ENCODE measurements around the gene GSE1.

The GSE1 gene

GRCh38 chr16:85706449-85707034 lies 93.4 kb downstream of the GSE1 start:
- Histone ChIP-seq H3K4me3 (ENCODE audit: control insufficient read depth in 1 of 7, extremely low read depth in 1 of 7, insufficient read depth in 4 of 7, low read depth in 2 of 7, low read length in 6 of 7) (no peak overlapping the region), H3K4me1 (ENCODE audit: control extremely low read depth in 1 of 4, control insufficient read depth in 4 of 4, insufficient read depth in 4 of 4, low read length in 3 of 4) (no peaks in the 10 kb centered on the region), H3K36me3 (ENCODE audit: control insufficient read depth in 4 of 4, insufficient read depth in 4 of 4, low read length in 3 of 4) (no peaks in the 10 kb centered on the region), H3K27ac (ENCODE audit: insufficient read depth in 1 of 2, low read depth in 1 of 2, low read length in 2 of 2, poor library complexity in 1 of 2, severe bottlenecking in 2 of 2) (no peak overlapping the region), H3K9me3 (ENCODE audit: control extremely low read depth in 1 of 5, control insufficient read depth in 4 of 5, insufficient read depth in 2 of 5, low read depth in 1 of 5, low read length in 4 of 5) (no peaks in the 10 kb centered on the region), H3K27me3 (replicated peaks in 2 of 5; ENCODE audit: control insufficient read depth in 4 of 5, insufficient read depth in 5 of 5, low read length in 4 of 5) (no peaks in the 10 kb centered on the region)
- DNase-seq = no peak
- CTCF ChIA-PET = no interaction called here
- WGBS (ENCODE audit: insufficient coverage) = 97% methylated on average over 8 of the region's 11 CpGs
- POLR2A ChIA-PET = no interaction called here

DNA sequence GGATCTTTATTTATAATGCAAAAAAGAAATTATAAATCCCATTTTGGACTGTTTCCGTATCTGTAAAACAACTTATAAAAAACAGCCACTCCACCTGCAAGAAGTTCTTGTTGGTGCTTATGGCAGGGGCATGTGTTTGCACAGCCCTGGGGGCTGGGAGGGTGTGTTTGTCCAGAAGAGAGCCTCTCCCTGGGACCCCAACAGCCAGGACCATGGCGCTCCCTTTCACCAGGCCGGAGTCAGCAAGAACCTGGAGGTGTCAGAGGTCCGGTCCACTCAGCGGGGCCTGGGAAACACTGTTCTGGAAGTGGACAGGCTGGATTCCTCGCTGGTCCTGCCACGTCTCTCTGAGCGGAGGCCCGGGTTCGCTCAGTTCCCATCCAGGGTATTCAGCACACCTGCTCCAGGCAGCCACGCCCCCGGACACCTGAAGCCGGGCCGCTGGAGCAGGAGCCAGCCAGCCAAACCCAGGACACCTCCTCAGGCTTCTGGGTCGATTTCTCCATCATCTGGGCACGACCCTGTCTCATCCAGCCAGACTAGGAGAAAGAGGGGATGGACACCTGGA lies 94.5 kb downstream of the GSE1 start:
- Histone ChIP-seq H3K9me3 (ENCODE audit: control extremely low read depth in 1 of 5, control insufficient read depth in 4 of 5, insufficient read depth in 2 of 5, low read depth in 1 of 5, low read length in 4 of 5) (peaks cover 0 to 7% (median 3%) of the 10 kb centered on the region in 5 experiments), H3K27me3 (replicated peaks in 2 of 5; ENCODE audit: control insufficient read depth in 4 of 5, insufficient read depth in 5 of 5, low read length in 4 of 5) (no peaks in the 10 kb centered on the region), H3K27ac (ENCODE audit: insufficient read depth in 1 of 2, low read depth in 1 of 2, low read length in 2 of 2, poor library complexity in 1 of 2, severe bottlenecking in 2 of 2) (no peak overlapping the region), H3K4me3 (ENCODE audit: control insufficient read depth in 1 of 7, extremely low read depth in 1 of 7, insufficient read depth in 4 of 7, low read depth in 2 of 7, low read length in 6 of 7) (no peak overlapping the region), H3K4me1 (ENCODE audit: control extremely low read depth in 1 of 4, control insufficient read depth in 4 of 4, insufficient read depth in 4 of 4, low read length in 3 of 4) (no peaks in the 10 kb centered on the region), H3K36me3 (ENCODE audit: control insufficient read depth in 4 of 4, insufficient read depth in 4 of 4, low read length in 3 of 4) (no peaks in the 10 kb centered on the region)
- 94% methylated on average over 11 of the region's 16 CpGs for WGBS (ENCODE audit: insufficient coverage)
- CTCF ChIA-PET = no interaction called here
- POLR2A ChIA-PET = no interaction called here
- DNase-seq = no peak

GRCh38 chr16:85708338-85708737 lies 95.2 kb downstream of the GSE1 start:
- ChIA-PET POLR2A (no interaction called here), CTCF (interaction anchor here (1.3 to 1.5 kb wide), 2 partner anchors 32 to 50 kb away, joined by 3 to 4 read pairs; no protein-coding TSS in a partner anchor)
- H3K4me3 ChIP-seq (ENCODE audit: control insufficient read depth in 1 of 7, extremely low read depth in 1 of 7, insufficient read depth in 4 of 7, low read depth in 2 of 7, low read length in 6 of 7) = no peak overlapping the region
- no peaks in the 10 kb centered on the region for H3K27me3 ChIP-seq (replicated peaks in 2 of 5; ENCODE audit: control insufficient read depth in 4 of 5, insufficient read depth in 5 of 5, low read length in 4 of 5)
- H3K36me3 ChIP-seq (ENCODE audit: control insufficient read depth in 4 of 4, insufficient read depth in 4 of 4, low read length in 3 of 4) = no peaks in the 10 kb centered on the region
- DNase-seq = no peak
- no peaks in the 10 kb centered on the region for H3K4me1 ChIP-seq (ENCODE audit: control extremely low read depth in 1 of 4, control insufficient read depth in 4 of 4, insufficient read depth in 4 of 4, low read length in 3 of 4)
- H3K9me3 ChIP-seq (ENCODE audit: control extremely low read depth in 1 of 5, control insufficient read depth in 4 of 5, insufficient read depth in 2 of 5, low read depth in 1 of 5, low read length in 4 of 5) = peaks cover 0 to 7% (median 3%) of the 10 kb centered on the region in 5 experiments
- no peak overlapping the region for H3K27ac ChIP-seq (ENCODE audit: insufficient read depth in 1 of 2, low read depth in 1 of 2, low read length in 2 of 2, poor library complexity in 1 of 2, severe bottlenecking in 2 of 2)
- WGBS (ENCODE audit: insufficient coverage) = 93% methylated on average over 5 of the region's 6 CpGs

DNA sequence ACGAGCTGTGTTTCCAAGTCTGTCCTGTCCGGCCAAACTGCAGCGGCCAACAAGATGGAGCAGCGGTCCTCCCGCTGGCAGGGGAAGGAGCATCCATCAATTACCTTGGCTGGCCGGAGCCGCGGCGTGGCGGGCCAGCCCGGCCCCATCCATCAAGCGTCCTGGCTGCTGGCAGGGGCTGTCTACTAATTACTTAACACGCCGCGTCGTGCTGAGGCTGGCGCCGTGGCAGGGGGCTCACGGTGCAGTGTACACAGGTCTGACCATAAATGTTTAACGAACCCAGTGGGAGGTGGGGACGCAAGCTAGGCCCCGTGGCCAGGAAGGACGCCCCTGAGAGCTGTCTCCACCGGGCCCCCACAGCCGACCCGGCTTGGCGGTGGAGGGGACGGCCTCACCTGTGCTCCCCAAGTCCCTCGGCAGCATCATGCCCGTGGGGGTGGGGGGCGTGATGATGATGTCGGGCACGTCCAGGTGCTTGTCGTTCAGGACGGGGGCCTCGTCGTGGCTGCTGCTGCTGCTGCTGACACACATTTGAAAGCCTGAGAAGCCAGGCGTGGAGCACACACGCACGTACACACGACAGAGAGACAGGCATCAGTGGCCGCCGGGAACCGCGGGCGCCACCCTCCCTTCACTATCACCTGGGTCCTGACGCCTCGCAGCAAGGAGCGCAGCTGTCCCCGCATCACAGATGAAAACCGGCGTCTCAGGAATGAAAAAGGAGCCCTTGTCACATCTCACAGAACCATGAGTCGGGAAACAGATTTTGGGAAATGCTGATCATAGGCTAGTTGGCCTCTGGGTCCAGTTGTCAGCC lies 96.9 kb downstream of the GSE1 start:
- POLR2A ChIA-PET = no interaction called here
- H3K4me1 ChIP-seq (ENCODE audit: control extremely low read depth in 1 of 4, control insufficient read depth in 4 of 4, insufficient read depth in 4 of 4, low read length in 3 of 4) = peaks cover 0 to under 1% (median 0%) of the 10 kb centered on the region in 4 experiments
- H3K9me3 ChIP-seq (ENCODE audit: control extremely low read depth in 1 of 5, control insufficient read depth in 4 of 5, insufficient read depth in 2 of 5, low read depth in 1 of 5, low read length in 4 of 5) = peaks cover 0 to 7% (median 3%) of the 10 kb centered on the region in 5 experiments
- CTCF ChIA-PET = interaction anchor here (1.4 to 1.5 kb wide), 2 partner anchors 27 to 34 kb away, joined by 4 read pairs; no protein-coding TSS in a partner anchor
- no peak overlapping the region for H3K4me3 ChIP-seq (ENCODE audit: control insufficient read depth in 1 of 7, extremely low read depth in 1 of 7, insufficient read depth in 4 of 7, low read depth in 2 of 7, low read length in 6 of 7)
- whole genome bisulfite sequencing (ENCODE audit: insufficient coverage) = 96% methylated on average over 46 of the region's 53 CpGs
- no peaks in the 10 kb centered on the region for H3K36me3 ChIP-seq (ENCODE audit: control insufficient read depth in 4 of 4, insufficient read depth in 4 of 4, low read length in 3 of 4)
- H3K27me3 ChIP-seq (replicated peaks in 2 of 5; ENCODE audit: control insufficient read depth in 4 of 5, insufficient read depth in 5 of 5, low read length in 4 of 5) = no peaks in the 10 kb centered on the region
- H3K27ac ChIP-seq (ENCODE audit: insufficient read depth in 1 of 2, low read depth in 1 of 2, low read length in 2 of 2, poor library complexity in 1 of 2, severe bottlenecking in 2 of 2) = no peak overlapping the region
- no peak for DNase-seq

DNA sequence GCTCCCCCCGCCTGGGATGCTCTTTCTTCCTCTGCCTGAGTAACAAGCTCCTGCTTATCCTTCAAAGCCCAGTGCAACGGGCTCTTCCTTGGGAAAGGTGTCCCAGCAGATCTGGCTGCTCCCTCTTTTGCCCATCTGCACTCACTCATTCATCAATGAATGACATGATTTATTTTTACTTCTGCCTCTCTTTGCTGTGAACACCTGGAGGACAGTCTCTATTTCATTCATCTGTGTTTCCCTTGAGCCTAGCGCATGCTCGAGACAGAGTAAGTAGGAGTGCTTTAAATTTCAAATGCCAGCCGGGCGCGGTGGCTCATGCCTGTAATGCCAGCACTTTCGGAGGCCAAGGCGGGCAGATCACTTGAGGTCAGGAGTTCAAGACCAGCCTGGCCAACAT lies 97.6 kb downstream of the GSE1 start:
- H3K27ac ChIP-seq (ENCODE audit: insufficient read depth in 1 of 2, low read depth in 1 of 2, low read length in 2 of 2, poor library complexity in 1 of 2, severe bottlenecking in 2 of 2) = no peak overlapping the region
- ChIA-PET CTCF (interaction anchor here (0.6 kb wide), 1 partner anchor 8 kb away, joined by 3 read pairs; no protein-coding TSS in a partner anchor), POLR2A (no interaction called here)
- no peak for DNase-seq
- peaks cover 0 to 7% (median 6%) of the 10 kb centered on the region in 4 experiments for H3K4me1 ChIP-seq (ENCODE audit: control extremely low read depth in 1 of 4, control insufficient read depth in 4 of 4, insufficient read depth in 4 of 4, low read length in 3 of 4)
- no peaks in the 10 kb centered on the region for H3K36me3 ChIP-seq (ENCODE audit: control insufficient read depth in 4 of 4, insufficient read depth in 4 of 4, low read length in 3 of 4)
- 91% methylated on average over 9 of the region's 9 CpGs for WGBS (ENCODE audit: insufficient coverage)
- peaks cover 0 to 7% (median 3%) of the 10 kb centered on the region in 5 experiments for H3K9me3 ChIP-seq (ENCODE audit: control extremely low read depth in 1 of 5, control insufficient read depth in 4 of 5, insufficient read depth in 2 of 5, low read depth in 1 of 5, low read length in 4 of 5)
- no peak overlapping the region for H3K4me3 ChIP-seq (ENCODE audit: control insufficient read depth in 1 of 7, extremely low read depth in 1 of 7, insufficient read depth in 4 of 7, low read depth in 2 of 7, low read length in 6 of 7)
- H3K27me3 ChIP-seq (replicated peaks in 2 of 5; ENCODE audit: control insufficient read depth in 4 of 5, insufficient read depth in 5 of 5, low read length in 4 of 5) = no peaks in the 10 kb centered on the region

GRCh38 chr16:85711982-85712587 lies 99.0 kb downstream of the GSE1 start:
- Histone ChIP-seq H3K9me3 (ENCODE audit: control extremely low read depth in 1 of 5, control insufficient read depth in 4 of 5, insufficient read depth in 2 of 5, low read depth in 1 of 5, low read length in 4 of 5) (peaks cover 0 to 7% (median 3%) of the 10 kb centered on the region in 5 experiments), H3K36me3 (ENCODE audit: control insufficient read depth in 4 of 4, insufficient read depth in 4 of 4, low read length in 3 of 4) (no peaks in the 10 kb centered on the region), H3K27ac (ENCODE audit: insufficient read depth in 1 of 2, low read depth in 1 of 2, low read length in 2 of 2, poor library complexity in 1 of 2, severe bottlenecking in 2 of 2) (no peak overlapping the region), H3K4me1 (ENCODE audit: control extremely low read depth in 1 of 4, control insufficient read depth in 4 of 4, insufficient read depth in 4 of 4, low read length in 3 of 4) (peaks cover 0 to 19% (median 18%) of the 10 kb centered on the region in 4 experiments), H3K4me3 (ENCODE audit: control insufficient read depth in 1 of 7, extremely low read depth in 1 of 7, insufficient read depth in 4 of 7, low read depth in 2 of 7, low read length in 6 of 7) (no peak overlapping the region), H3K27me3 (replicated peaks in 2 of 5; ENCODE audit: control insufficient read depth in 4 of 5, insufficient read depth in 5 of 5, low read length in 4 of 5) (peaks cover 0 to 4% (median 0%) of the 10 kb centered on the region in 5 experiments)
- ChIA-PET CTCF (interaction anchor here (1.7 kb wide), 1 partner anchor 28 kb away, joined by 4 read pairs; no protein-coding TSS in a partner anchor), POLR2A (no interaction called here)
- peak in 1 of 3 donors; percentile 4 for DNase-seq
- 97% methylated on average over 3 of the region's 6 CpGs for WGBS (ENCODE audit: insufficient coverage)

Measured in common myeloid progenitor, CD34-positive (primary cell).